Loucy (cell line): ENCODE results near the gene ANKRD13D.

Source experiments
- H2AFZ ChIP-seq: fragments of 200-600 bp; sonication (generic); 2 replicates; pipeline ENCODE4 v1.6.0; 2016; ENCODE audit warnings: antibody characterized with exemption, mild to moderate bottlenecking, low read length, moderate library complexity
- H3F3A ChIP-seq: fragments of 200-600 bp; 2 replicates; pipeline ENCODE4 v1.6.0; 2016; ENCODE audit warnings: antibody characterized with exemption, low read depth, mild to moderate bottlenecking
- H3K27me3 ChIP-seq: fragments of 200-600 bp; sonication (generic); 2 replicates; pipeline ENCODE4 v1.6.1; 2014; ENCODE audit warnings: low read length, mild to moderate bottlenecking; ENCODE audit not compliant: insufficient read depth, poor library complexity, severe bottlenecking
- H3K36me3 ChIP-seq: fragments of 200-600 bp; sonication (generic); 2 replicates; pipeline ENCODE4 v1.6.1; 2016; ENCODE audit warnings: low read length; ENCODE audit not compliant: insufficient read depth
- H3K4me1 ChIP-seq: fragments of 200-600 bp; sonication (generic); 2 replicates; pipeline ENCODE4 v1.5.1; 2014; ENCODE audit warnings: low read length, mild to moderate bottlenecking; ENCODE audit not compliant: insufficient read depth, poor library complexity, severe bottlenecking
- H3K4me2 ChIP-seq: fragments of 200-600 bp; sonication (generic); 2 replicates; pipeline ENCODE4 v1.6.0; 2014; ENCODE audit warnings: antibody characterized with exemption, low read length, low read depth, mild to moderate bottlenecking; ENCODE audit not compliant: poor library complexity, severe bottlenecking
- H3K4me3 ChIP-seq: fragments of 200-600 bp; sonication (generic); 2 replicates; pipeline ENCODE4 v1.5.1; 2014; ENCODE audit warnings: low read length, mild to moderate bottlenecking, mixed read lengths; ENCODE audit not compliant: poor library complexity, severe bottlenecking
- H3K79me2 ChIP-seq: fragments of 200-600 bp; sonication (generic); 2 replicates; pipeline ENCODE4 v1.6.1; 2014; ENCODE audit warnings: low read length; ENCODE audit not compliant: insufficient read depth
- H3K9ac ChIP-seq: fragments of 200-600 bp; sonication (generic); 2 replicates; pipeline ENCODE4 v1.6.0; 2014; ENCODE audit warnings: mild to moderate bottlenecking, low read depth, low read length, moderate library complexity; ENCODE audit not compliant: poor library complexity, severe bottlenecking
- H3K9me2 ChIP-seq: fragments of 200-600 bp; sonication (generic); replicated peaks from 2 replicates; pipeline ENCODE4 v1.6.1; 2016; ENCODE audit warnings: low read depth, low read length, mixed read lengths
- H3K9me3 ChIP-seq: fragments of 200-600 bp; sonication (generic); 2 replicates; pipeline ENCODE4 v1.6.1; 2014; ENCODE audit warnings: mild to moderate bottlenecking, antibody characterized with exemption, low read length, low read depth; ENCODE audit not compliant: insufficient read depth
- H4K20me1 ChIP-seq: fragments of 200-600 bp; sonication (generic); 2 replicates; pipeline ENCODE4 v1.6.0; 2014; ENCODE audit warnings: antibody characterized with exemption, low read length, mild to moderate bottlenecking; ENCODE audit not compliant: insufficient read depth, poor library complexity, severe bottlenecking
- CTCF ChIP-seq: fragments of 200-600 bp; sonication (generic); conservative IDR thresholded peaks from 2 replicates; pipeline ENCODE4 v1.5.1; 2014; ENCODE audit warnings: mild to moderate bottlenecking, antibody characterized with exemption, low read length
- EZH2phosphoT487 ChIP-seq: fragments of 200-600 bp; IDR thresholded peaks from 2 replicates; pipeline ENCODE4 v1.6.1; 2018; ENCODE audit warnings: antibody characterized with exemption, mild to moderate bottlenecking, moderate library complexity, borderline replicate concordance

The ANKRD13D gene

GRCh38 chr11:67285541-67286498 lies 3.3 kb upstream of the ANKRD13D start:
- H4K20me1 ChIP-seq = peaks cover 17% of the 10 kb centered on the region
- no peak overlapping the region for H3K4me3 ChIP-seq
- H3F3A ChIP-seq = peaks cover 6% of the 10 kb centered on the region
- no peak overlapping the region for H3K4me2 ChIP-seq
- H3K27me3 ChIP-seq = no peaks in the 10 kb centered on the region
- no peaks in the 10 kb centered on the region for H3K9me3 ChIP-seq
- TF ChIP-seq EZH2phosphoT487 (no peak), CTCF (no peak)
- H3K36me3 ChIP-seq = peaks cover 61% of the 10 kb centered on the region; the same call in 1 of the 2 replicates
- no peak overlapping the region for H3K9ac ChIP-seq
- no peak overlapping the region for H2AFZ ChIP-seq
- peaks cover 51% of the 10 kb centered on the region for H3K79me2 ChIP-seq
- peaks cover 29% of the 10 kb centered on the region for H3K4me1 ChIP-seq
- no peaks in the 10 kb centered on the region for H3K9me2 ChIP-seq

DNA sequence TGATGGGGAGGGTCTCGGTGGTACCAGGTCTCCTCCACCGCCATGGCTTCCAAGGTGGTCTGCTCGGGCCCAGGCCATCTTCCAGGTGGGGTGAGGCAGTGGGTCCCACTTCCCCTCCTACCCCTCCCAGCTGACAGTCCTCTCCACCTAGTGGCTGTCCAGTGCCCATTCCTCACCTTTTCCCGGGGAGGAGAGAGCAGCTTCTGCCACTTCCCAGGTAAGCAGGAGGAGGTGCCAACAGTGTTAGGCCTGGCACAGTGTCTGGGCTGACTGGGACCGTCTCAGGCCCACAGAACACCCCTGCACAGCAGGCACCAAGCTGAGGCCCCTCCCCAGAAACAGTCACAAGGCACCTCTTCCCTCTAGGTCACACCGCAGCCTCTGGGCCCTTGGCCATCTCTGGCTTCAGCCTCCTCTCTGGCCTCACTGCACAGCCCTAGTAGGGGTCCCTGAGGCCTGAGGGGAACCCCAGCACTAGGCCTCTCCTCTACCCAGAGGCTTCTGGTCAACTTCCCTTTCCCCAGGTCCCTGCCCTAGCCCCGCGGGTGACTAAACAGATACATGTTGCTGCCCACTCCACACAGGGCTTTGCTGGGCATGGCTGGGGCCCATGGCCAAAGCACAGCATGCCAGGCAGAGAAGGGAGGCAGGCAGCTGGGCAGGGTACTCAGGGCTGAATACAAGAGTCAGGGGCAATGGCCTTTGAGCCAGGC lies 2.3 kb upstream of the ANKRD13D start:
- peak overlapping the region; percentile 98 for H3K9ac ChIP-seq
- peak overlapping the region; percentile 90 for H3K4me2 ChIP-seq
- peak overlapping the region; percentile 95 for H3K4me3 ChIP-seq
- H3K4me1 ChIP-seq = peaks cover 36% of the 10 kb centered on the region
- peaks cover 56% of the 10 kb centered on the region; the same call in 1 of the 2 replicates for H3K36me3 ChIP-seq
- H2AFZ ChIP-seq = no peak overlapping the region
- peaks cover 51% of the 10 kb centered on the region for H3K79me2 ChIP-seq
- H3K9me3 ChIP-seq = no peaks in the 10 kb centered on the region
- H3F3A ChIP-seq = peaks cover 6% of the 10 kb centered on the region
- peaks cover 23% of the 10 kb centered on the region for H4K20me1 ChIP-seq
- H3K27me3 ChIP-seq = no peaks in the 10 kb centered on the region
- TF ChIP-seq EZH2phosphoT487 (no peak), CTCF (peak; percentile 33)
- H3K9me2 ChIP-seq = no peaks in the 10 kb centered on the region

DNA sequence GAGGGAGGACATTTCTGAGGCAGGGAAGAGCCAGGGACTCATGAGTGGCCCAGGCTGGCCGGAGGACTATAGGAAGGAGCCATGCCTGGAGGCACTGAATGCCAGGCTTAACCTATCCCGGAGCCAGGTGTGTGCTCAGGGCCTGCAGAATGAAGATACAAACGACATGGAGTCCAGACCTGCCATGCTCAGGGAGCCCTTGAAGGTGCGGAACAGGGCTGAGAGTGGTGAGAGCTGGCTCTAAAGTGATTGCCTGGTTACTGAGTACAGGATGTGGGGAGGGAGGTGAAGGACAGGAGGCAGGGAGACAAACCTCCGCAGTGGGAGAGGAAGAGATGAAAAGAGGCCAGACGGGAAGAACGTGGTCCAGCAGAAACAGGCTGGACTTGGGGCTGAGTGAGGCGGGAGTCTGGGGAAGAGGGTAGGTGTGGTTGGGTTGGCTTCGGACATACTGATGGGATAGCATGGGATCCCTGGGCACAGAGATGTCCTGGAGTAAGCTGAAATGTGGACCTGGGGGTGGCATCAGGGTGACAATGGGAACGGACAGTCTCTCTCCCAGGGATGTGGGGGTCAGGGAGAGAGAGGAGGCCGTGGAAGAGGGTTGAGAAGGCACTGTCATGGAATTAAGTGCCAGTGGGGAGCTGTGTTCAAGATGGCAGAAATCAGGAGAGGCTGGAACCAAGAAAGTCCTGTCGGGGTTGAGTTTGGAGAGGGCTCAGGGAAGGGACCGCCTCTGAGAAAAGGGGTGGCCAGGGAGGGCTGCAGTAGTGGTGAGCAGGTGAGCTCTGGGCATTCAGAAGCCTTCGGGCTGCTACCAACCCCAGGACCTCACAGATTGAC lies 1.5 kb upstream of the ANKRD13D start:
- H3K79me2 ChIP-seq = peaks cover 53% of the 10 kb centered on the region
- no peaks in the 10 kb centered on the region for H3K9me2 ChIP-seq
- no peaks in the 10 kb centered on the region for H3K9me3 ChIP-seq
- TF ChIP-seq EZH2phosphoT487 (no peak), CTCF (no peak)
- H4K20me1 ChIP-seq = peaks cover 23% of the 10 kb centered on the region
- no peaks in the 10 kb centered on the region for H3K27me3 ChIP-seq
- no peak overlapping the region for H2AFZ ChIP-seq
- peaks cover 53% of the 10 kb centered on the region; the same call in 1 of the 2 replicates for H3K36me3 ChIP-seq
- H3K4me1 ChIP-seq = peaks cover 43% of the 10 kb centered on the region
- peak overlapping the region; percentile 98 for H3K9ac ChIP-seq
- peak overlapping the region; percentile 95 for H3K4me3 ChIP-seq
- H3F3A ChIP-seq = peaks cover 6% of the 10 kb centered on the region
- peak overlapping the region; percentile 90 for H3K4me2 ChIP-seq
